Measurements from ENCODE around the gene RAPGEF4. TPM values are rescaled to one million over a fixed set of nuclear protein-coding genes. Genes with fewer than 3 reads are reported as not detected.

Gene RAPGEF4
- total and polyA plus RNA-seq, 2 of the 13 experiments (the other 11 are each of a cell fraction or from before 2014, with no cell fraction given), result 0.78 to 0.91 TPM

DNA sequence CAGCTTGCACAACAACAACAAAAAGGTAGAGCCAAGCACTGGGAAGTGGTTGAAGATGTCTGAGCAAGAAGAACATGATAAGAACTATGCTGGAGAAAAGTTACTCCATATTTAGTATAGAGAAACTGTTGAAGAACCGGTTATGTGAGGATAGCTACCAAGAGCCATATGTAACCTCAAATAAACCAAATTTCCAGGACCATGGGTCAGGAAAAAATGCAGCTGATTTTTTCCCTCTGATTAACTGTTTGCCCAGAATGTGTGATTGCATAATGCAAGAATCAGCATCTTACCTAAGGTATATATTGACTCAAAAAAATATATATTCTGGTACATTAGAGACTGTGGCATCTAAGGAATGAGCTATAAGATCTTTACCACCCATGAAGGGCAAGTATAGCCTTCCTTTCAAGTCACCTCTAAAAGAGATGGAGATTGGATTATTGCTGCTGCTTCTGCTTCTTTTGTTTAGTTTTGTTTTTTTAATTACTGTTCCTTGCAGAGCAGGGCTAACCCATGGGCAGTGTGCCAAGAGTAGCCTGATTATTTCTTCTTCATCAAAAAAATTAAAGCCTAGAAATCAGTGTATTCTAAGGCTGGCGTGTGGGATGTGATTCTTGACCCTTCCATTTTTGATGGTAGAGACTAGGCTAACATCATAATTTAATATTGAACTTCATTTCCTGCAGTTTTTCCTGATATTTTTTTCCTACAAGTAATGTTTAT is 263.1 kb downstream of the RAPGEF4 start:
- Histone ChIP-seq H3K4me1 (ENCODE audit: insufficient read depth, low read length) (peaks cover 56% of the 10 kb centered on the region), H3K4me3 (replicated peaks in 1 of 3; ENCODE audit: insufficient read depth in 1 of 3, low read depth in 2 of 3, low read length in 3 of 3) (no peak overlapping the region), H3K9ac (ENCODE audit: insufficient read depth, low read depth, low read length) (no peak overlapping the region), H3K79me2 (ENCODE audit: insufficient read depth, low read length) (no peaks in the 10 kb centered on the region), H3K9me3 (ENCODE audit: low read length) (no peaks in the 10 kb centered on the region), H3K27ac (ENCODE audit: extremely low read length, insufficient read depth, low read length) (no peak overlapping the region), H2AFZ (ENCODE audit: low read length) (no peak overlapping the region), H3K4me2 (ENCODE audit: low read depth, low read length) (no peak overlapping the region), H3K36me3 (replicated peaks in 1 of 2; ENCODE audit: control insufficient read depth in 1 of 2, insufficient read depth in 2 of 2, low read length in 2 of 2) (no peaks in the 10 kb centered on the region), H4K20me1 (ENCODE audit: insufficient read depth, low read length) (no peaks in the 10 kb centered on the region), H3K27me3 (ENCODE audit: control insufficient read depth in 1 of 2, insufficient read depth in 2 of 2, low read length in 2 of 2) (no peaks in the 10 kb centered on the region)
- no TSS peak for BruUV-seq (replicated peaks)
- in situ Hi-C loops (cut with HindIII; ENCODE audit: extremely low pct_ligation_motif_present, low pct_unique_long_range_greater_than_20kb), result no loop called here
- ATAC-seq, result no peak
- CTCF ChIA-PET (ENCODE audit: low intra/inter-chr PET ratio, low total read pairs), result no interaction called here
- POLR2A ChIA-PET, result no interaction called here
- WGBS (ENCODE audit: low lambda C conversion rate), result 72% methylated on average over 2 of the region's 2 CpGs
- no peak for FAIRE-seq
- intact Hi-C loops (cut with micrococcal nuclease; ENCODE audit: unreplicated experiment), result no loop called here
- DNase-seq (ENCODE audit: low spot score), result no peak
- TF ChIP-seq CENPBD1 (CRISPR knock-in tag; IDR thresholded peaks at IDR 0.05; ENCODE audit: borderline replicate concordance, low read depth) (no peak), CEBPG (CRISPR knock-in tag; IDR thresholded peaks at IDR 0.05) (no peak), ZNF484 (CRISPR knock-in tag; IDR thresholded peaks at IDR 0.05; ENCODE audit: borderline replicate concordance, low read depth) (no peak)

GRCh38 chr2:172999641-173000386 is 264.2 kb downstream of the RAPGEF4 start:
- intact Hi-C loops (cut with micrococcal nuclease; ENCODE audit: unreplicated experiment) (no loop called here), in situ Hi-C loops (cut with HindIII; ENCODE audit: extremely low pct_ligation_motif_present, low pct_unique_long_range_greater_than_20kb) (no loop called here)
- no peak overlapping the region for H3K27ac ChIP-seq (ENCODE audit: extremely low read length, insufficient read depth, low read length)
- H3K9me3 ChIP-seq (ENCODE audit: low read length), result no peaks in the 10 kb centered on the region
- no peaks in the 10 kb centered on the region for H3K27me3 ChIP-seq (ENCODE audit: control insufficient read depth in 1 of 2, insufficient read depth in 2 of 2, low read length in 2 of 2)
- WGBS (ENCODE audit: low lambda C conversion rate), result 72% methylated on average over 4 of the region's 4 CpGs
- ATAC-seq (no peak), FAIRE-seq (no peak), DNase-seq (ENCODE audit: low spot score) (no peak)
- TF ChIP-seq, protein P1, sequence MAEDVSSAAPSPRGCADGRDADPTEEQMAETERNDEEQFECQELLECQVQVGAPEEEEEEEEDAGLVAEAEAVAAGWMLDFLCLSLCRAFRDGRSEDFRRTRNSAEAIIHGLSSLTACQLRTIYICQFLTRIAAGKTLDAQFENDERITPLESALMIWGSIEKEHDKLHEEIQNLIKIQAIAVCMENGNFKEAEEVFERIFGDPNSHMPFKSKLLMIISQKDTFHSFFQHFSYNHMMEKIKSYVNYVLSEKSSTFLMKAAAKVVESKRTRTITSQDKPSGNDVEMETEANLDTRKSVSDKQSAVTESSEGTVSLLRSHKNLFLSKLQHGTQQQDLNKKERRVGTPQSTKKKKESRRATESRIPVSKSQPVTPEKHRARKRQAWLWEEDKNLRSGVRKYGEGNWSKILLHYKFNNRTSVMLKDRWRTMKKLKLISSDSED (CRISPR knock-in tag; IDR thresholded peaks at IDR 0.05), result no peak
- TF ChIP-seq, protein P2, sequence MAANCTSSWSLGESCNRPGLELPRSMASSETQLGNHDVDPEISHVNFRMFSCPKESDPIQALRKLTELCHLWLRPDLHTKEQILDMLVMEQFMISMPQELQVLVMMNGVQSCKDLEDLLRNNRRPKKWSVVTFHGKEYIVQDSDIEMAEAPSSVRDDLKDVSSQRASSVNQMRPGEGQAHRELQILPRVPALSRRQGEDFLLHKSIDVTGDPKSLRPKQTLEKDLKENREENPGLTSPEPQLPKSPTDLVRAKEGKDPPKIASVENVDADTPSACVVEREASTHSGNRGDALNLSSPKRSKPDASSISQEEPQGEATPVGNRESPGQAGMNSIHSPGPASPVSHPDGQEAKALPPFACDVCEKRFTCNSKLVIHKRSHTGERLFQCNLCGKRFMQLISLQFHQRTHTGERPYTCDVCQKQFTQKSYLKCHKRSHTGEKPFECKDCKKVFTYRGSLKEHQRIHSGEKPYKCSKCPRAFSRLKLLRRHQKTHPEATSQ (CRISPR knock-in tag; IDR thresholded peaks at IDR 0.05; ENCODE audit: borderline replicate concordance), result no peak
- no peak for TF ChIP-seq MED8 (CRISPR knock-in tag; IDR thresholded peaks at IDR 0.05; ENCODE audit: insufficient replicate concordance)
- TF ChIP-seq, protein P3, sequence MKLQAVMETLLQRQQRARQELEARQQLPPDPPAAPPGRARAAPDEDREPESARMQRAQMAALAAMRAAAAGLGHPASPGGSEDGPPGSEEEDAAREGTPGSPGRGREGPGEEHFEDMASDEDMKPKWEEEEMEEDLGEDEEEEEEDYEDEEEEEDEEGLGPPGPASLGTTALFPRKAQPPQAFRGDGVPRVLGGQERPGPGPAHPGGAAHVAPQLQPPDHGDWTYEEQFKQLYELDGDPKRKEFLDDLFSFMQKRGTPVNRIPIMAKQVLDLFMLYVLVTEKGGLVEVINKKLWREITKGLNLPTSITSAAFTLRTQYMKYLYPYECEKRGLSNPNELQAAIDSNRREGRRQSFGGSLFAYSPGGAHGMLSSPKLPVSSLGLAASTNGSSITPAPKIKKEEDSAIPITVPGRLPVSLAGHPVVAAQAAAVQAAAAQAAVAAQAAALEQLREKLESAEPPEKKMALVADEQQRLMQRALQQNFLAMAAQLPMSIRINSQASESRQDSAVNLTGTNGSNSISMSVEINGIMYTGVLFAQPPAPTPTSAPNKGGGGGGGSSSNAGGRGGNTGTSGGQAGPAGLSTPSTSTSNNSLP (IDR thresholded peaks at IDR 0.05; ENCODE audit: low read depth, low read length), result no peak
- no peak for TF ChIP-seq TARDBP (CRISPR knock-in tag; IDR thresholded peaks at IDR 0.05)
- TF ChIP-seq ZNF746 (CRISPR knock-in tag; IDR thresholded peaks at IDR 0.05), result no peak
- no peak for TF ChIP-seq ZFP37 (CRISPR knock-in tag; IDR thresholded peaks at IDR 0.05; ENCODE audit: borderline replicate concordance)
- no peak for TF ChIP-seq MBNL3 (CRISPR knock-in tag; conservative IDR thresholded peaks at IDR 0.05)
- H3K36me3 ChIP-seq (replicated peaks in 1 of 2; ENCODE audit: control insufficient read depth in 1 of 2, insufficient read depth in 2 of 2, low read length in 2 of 2), result no peaks in the 10 kb centered on the region
- H3K4me2 ChIP-seq (ENCODE audit: low read depth, low read length), result no peak overlapping the region
- H2AFZ ChIP-seq (ENCODE audit: low read length), result no peak overlapping the region
- ChIA-PET POLR2A (no interaction called here), CTCF (ENCODE audit: low intra/inter-chr PET ratio, low total read pairs) (no interaction called here)
- H3K4me1 ChIP-seq (ENCODE audit: insufficient read depth, low read length), result peaks cover 47% of the 10 kb centered on the region
- no peak overlapping the region for H3K4me3 ChIP-seq (replicated peaks in 1 of 3; ENCODE audit: insufficient read depth in 1 of 3, low read depth in 2 of 3, low read length in 3 of 3)
- no peaks in the 10 kb centered on the region for H3K79me2 ChIP-seq (ENCODE audit: insufficient read depth, low read length)
- no TSS peak for BruUV-seq (replicated peaks)
- H3K9ac ChIP-seq (ENCODE audit: insufficient read depth, low read depth, low read length), result no peak overlapping the region
- no peaks in the 10 kb centered on the region for H4K20me1 ChIP-seq (ENCODE audit: insufficient read depth, low read length)

Measured in HepG2 (cell line).